ENCODE data around the gene INTS6L.
"Not testable (repeated sequence)": the region's sequence is repeated elsewhere in the genome, so short reads cannot be mapped to it uniquely, and the experiment has no call there.

The INTS6L gene

GRCh38 chrX:135595543-135595942, 75.1 kb downstream of the INTS6L start:
- no peaks in the 10 kb centered on the region for H3K36me3 ChIP-seq (ENCODE audit: control insufficient read depth, insufficient read depth, low read length)
- peaks cover 5% of the 10 kb centered on the region for H3K27me3 ChIP-seq (ENCODE audit: control insufficient read depth, insufficient read depth, low read length)
- H3K9ac ChIP-seq (ENCODE audit: low read length): no peak overlapping the region
- no peaks in the 10 kb centered on the region for H3K9me3 ChIP-seq (ENCODE audit: control insufficient read depth, insufficient read depth, low read depth, low read length)
- H3K4me3 ChIP-seq (ENCODE audit: low read depth, low read length): no peak overlapping the region
- H3K4me1 ChIP-seq (ENCODE audit: control insufficient read depth, insufficient read depth, low read length): no peaks in the 10 kb centered on the region
- no peak overlapping the region for H3K27ac ChIP-seq (ENCODE audit: low read depth, low read length)

- no peak overlapping the region for H3K27ac ChIP-seq (ENCODE audit: low read depth, low read length)
- H3K27me3 ChIP-seq (ENCODE audit: control insufficient read depth, insufficient read depth, low read length): peaks cover 5% of the 10 kb centered on the region
- no peaks in the 10 kb centered on the region for H3K9me3 ChIP-seq (ENCODE audit: control insufficient read depth, insufficient read depth, low read depth, low read length)
- H3K4me1 ChIP-seq (ENCODE audit: control insufficient read depth, insufficient read depth, low read length): no peaks in the 10 kb centered on the region
- no peaks in the 10 kb centered on the region for H3K36me3 ChIP-seq (ENCODE audit: control insufficient read depth, insufficient read depth, low read length)
- no peak overlapping the region for H3K4me3 ChIP-seq (ENCODE audit: low read depth, low read length)
- H3K9ac ChIP-seq (ENCODE audit: low read length): no peak overlapping the region
Measured at GRCh38 chrX:135596495-135596894, 76.0 kb downstream of the INTS6L start.

- Histone ChIP-seq H3K4me3 (ENCODE audit: low read depth, low read length) (no peak overlapping the region), H3K9ac (ENCODE audit: low read length) (no peak overlapping the region), H3K36me3 (ENCODE audit: control insufficient read depth, insufficient read depth, low read length) (no peaks in the 10 kb centered on the region), H3K27me3 (ENCODE audit: control insufficient read depth, insufficient read depth, low read length) (peaks cover 31% of the 10 kb centered on the region), H3K4me1 (ENCODE audit: control insufficient read depth, insufficient read depth, low read length) (no peaks in the 10 kb centered on the region), H3K9me3 (ENCODE audit: control insufficient read depth, insufficient read depth, low read depth, low read length) (no peaks in the 10 kb centered on the region), H3K27ac (ENCODE audit: low read depth, low read length) (no peak overlapping the region)
Measured at GRCh38 chrX:135605906-135606305, 85.4 kb downstream of the INTS6L start.

- H3K4me3 ChIP-seq (ENCODE audit: low read depth, low read length); H3K9ac ChIP-seq (ENCODE audit: low read length); H3K27ac ChIP-seq (ENCODE audit: low read depth, low read length); H3K27me3 ChIP-seq (ENCODE audit: control insufficient read depth, insufficient read depth, low read length); H3K9me3 ChIP-seq (ENCODE audit: control insufficient read depth, insufficient read depth, low read depth, low read length); H3K36me3 ChIP-seq (ENCODE audit: control insufficient read depth, insufficient read depth, low read length); H3K4me1 ChIP-seq (ENCODE audit: control insufficient read depth, insufficient read depth, low read length): not testable (repeated sequence)
Measured at GRCh38 chrX:135624408-135625204, 104.1 kb downstream of the INTS6L start.

- Histone ChIP-seq H3K27me3 (ENCODE audit: control insufficient read depth, insufficient read depth, low read length) (peaks cover under 1% of the 10 kb centered on the region; the same call in 1 of the 2 replicates), H3K9me3 (ENCODE audit: control insufficient read depth, insufficient read depth, low read depth, low read length) (no peaks in the 10 kb centered on the region), H3K4me3 (ENCODE audit: low read depth, low read length) (no peak overlapping the region), H3K27ac (ENCODE audit: low read depth, low read length) (no peak overlapping the region), H3K4me1 (ENCODE audit: control insufficient read depth, insufficient read depth, low read length) (no peaks in the 10 kb centered on the region), H3K36me3 (ENCODE audit: control insufficient read depth, insufficient read depth, low read length) (no peaks in the 10 kb centered on the region), H3K9ac (ENCODE audit: low read length) (no peak overlapping the region)
Measured at GRCh38 chrX:135625995-135626394, 105.5 kb downstream of the INTS6L start.

- Histone ChIP-seq H3K27ac (ENCODE audit: low read depth, low read length) (no peak overlapping the region), H3K27me3 (ENCODE audit: control insufficient read depth, insufficient read depth, low read length) (peaks cover 13% of the 10 kb centered on the region), H3K4me1 (ENCODE audit: control insufficient read depth, insufficient read depth, low read length) (no peaks in the 10 kb centered on the region), H3K4me3 (ENCODE audit: low read depth, low read length) (no peak overlapping the region), H3K36me3 (ENCODE audit: control insufficient read depth, insufficient read depth, low read length) (no peaks in the 10 kb centered on the region), H3K9me3 (ENCODE audit: control insufficient read depth, insufficient read depth, low read depth, low read length) (no peaks in the 10 kb centered on the region), H3K9ac (ENCODE audit: low read length) (no peak overlapping the region)
Measured at GRCh38 chrX:135629342-135629741, 108.9 kb downstream of the INTS6L start.

Measured in HUES6 (cell line).